C4-2B (cell line): Measurements from ENCODE around the gene LITAF.

Source experiments
- ZFX ChIP-seq: fragments of 450-650 bp; IDR thresholded peaks from 2 replicates; pipeline ENCODE4 v1.6.1; 2017
- TF ChIP-seq, protein P1 (sequence below): fragments of 450-650 bp; conservative IDR thresholded peaks from 2 replicates; pipeline ENCODE4 v1.5.1; 2017; ENCODE audit warnings: mild to moderate bottlenecking

DNA sequence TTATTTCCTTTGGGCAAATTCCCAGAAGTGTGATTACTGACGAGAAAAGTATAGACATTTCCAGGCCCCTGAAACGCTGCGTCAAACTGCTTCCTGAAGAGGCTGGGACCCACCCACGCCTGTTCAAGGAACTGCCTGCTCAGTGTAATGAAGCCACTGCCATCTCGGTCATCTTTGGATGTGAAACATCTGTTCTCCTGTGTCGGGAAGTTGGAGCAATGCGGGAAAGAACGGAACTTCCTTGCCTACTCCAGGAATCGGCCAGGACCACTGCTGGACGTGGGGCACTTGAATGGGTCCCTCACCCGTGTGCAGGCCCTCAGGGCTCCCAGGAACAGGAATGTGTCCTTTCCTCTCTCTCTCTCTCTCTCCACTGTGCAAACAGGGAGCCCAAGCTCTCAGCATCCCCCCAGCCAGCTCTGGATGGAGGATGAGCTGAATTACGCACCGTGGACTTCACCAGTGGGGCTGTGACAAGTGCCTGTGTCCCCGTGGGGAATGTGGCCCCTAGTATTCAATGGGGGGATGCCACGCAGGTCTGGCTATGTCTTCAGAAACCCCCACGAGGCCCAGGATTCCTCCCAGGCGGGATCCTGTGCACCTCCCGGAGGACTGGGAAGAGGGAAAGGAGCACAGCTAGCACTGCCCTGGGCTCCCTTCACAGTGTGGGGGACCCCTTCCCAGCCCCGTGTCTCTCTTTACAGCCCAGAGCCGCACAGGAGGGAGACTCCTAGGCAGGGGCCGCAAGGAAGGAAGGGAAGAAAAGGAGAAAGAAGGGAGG lies 18.3 kb upstream of the LITAF start:
- TF ChIP-seq, protein P1, sequence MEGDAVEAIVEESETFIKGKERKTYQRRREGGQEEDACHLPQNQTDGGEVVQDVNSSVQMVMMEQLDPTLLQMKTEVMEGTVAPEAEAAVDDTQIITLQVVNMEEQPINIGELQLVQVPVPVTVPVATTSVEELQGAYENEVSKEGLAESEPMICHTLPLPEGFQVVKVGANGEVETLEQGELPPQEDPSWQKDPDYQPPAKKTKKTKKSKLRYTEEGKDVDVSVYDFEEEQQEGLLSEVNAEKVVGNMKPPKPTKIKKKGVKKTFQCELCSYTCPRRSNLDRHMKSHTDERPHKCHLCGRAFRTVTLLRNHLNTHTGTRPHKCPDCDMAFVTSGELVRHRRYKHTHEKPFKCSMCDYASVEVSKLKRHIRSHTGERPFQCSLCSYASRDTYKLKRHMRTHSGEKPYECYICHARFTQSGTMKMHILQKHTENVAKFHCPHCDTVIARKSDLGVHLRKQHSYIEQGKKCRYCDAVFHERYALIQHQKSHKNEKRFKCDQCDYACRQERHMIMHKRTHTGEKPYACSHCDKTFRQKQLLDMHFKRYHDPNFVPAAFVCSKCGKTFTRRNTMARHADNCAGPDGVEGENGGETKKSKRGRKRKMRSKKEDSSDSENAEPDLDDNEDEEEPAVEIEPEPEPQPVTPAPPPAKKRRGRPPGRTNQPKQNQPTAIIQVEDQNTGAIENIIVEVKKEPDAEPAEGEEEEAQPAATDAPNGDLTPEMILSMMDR = no peak
- no peak for TF ChIP-seq ZFX
